Measurements from ENCODE around the gene RRP12. TPM values are rescaled to one million over a fixed set of nuclear protein-coding genes. Genes with fewer than 3 reads are reported as not detected.

Gene RRP12
- total RNA-seq, 2 donors from 2014 or later = 11.5 to 30.4 TPM

DNA sequence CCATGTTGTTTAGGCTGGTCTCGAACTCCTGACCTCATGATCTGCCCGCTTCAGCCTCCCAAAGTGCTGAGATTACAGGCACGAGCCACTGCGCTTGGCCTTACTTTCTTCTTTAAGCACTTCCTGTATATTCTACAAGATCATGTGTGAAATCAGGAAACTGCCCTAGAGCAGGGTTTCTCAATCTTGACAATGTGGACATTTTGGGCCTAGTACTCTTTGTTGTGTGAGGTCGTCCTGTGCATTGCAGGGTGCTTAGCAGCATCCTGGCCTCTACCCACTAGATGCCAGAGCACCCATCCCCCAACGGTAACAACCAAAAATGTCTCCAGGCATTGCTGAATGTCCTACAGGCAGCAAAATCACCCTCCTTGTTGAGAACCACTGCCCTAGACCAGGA is 24.7 kb downstream of the RRP12 start:
- Histone ChIP-seq H3K27ac (no peak overlapping the region), H3K9ac (ENCODE audit: low read depth in 2 of 2, low read length in 2 of 2) (no peak overlapping the region), H3K36me3 (no peaks in the 10 kb centered on the region), H3K4me1 (no peaks in the 10 kb centered on the region), H3K4me3 (no peak overlapping the region), H3K9me3 (no peaks in the 10 kb centered on the region), H3K27me3 (no peaks in the 10 kb centered on the region)
- TF ChIP-seq, protein P1, sequence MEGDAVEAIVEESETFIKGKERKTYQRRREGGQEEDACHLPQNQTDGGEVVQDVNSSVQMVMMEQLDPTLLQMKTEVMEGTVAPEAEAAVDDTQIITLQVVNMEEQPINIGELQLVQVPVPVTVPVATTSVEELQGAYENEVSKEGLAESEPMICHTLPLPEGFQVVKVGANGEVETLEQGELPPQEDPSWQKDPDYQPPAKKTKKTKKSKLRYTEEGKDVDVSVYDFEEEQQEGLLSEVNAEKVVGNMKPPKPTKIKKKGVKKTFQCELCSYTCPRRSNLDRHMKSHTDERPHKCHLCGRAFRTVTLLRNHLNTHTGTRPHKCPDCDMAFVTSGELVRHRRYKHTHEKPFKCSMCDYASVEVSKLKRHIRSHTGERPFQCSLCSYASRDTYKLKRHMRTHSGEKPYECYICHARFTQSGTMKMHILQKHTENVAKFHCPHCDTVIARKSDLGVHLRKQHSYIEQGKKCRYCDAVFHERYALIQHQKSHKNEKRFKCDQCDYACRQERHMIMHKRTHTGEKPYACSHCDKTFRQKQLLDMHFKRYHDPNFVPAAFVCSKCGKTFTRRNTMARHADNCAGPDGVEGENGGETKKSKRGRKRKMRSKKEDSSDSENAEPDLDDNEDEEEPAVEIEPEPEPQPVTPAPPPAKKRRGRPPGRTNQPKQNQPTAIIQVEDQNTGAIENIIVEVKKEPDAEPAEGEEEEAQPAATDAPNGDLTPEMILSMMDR (IDR thresholded peaks at IDR 0.05) = no peak
- intact Hi-C loops (cut with DNase I) = no loop called here
- no peak for DNase-seq

DNA sequence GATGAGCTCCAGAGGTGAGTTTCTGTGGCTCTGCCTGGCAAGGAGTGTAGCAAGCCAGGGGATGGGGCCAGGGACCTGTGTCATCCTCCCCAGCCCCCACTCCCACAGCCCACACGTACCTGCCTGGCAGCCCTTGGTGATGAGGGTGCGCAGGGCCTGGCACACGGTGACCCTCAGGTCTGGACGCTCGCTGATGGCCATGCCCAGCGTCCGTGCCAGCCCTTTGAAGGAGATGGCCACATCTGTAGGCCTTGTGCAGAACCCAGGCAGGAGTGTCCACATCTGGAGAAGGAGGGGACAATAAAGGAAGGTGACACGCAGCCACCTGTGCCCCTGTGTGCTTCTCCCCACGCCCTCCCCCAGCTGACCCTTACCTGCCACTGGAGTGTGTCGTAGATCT is 27.7 kb downstream of the RRP12 start:
- intact Hi-C loops (cut with DNase I) = no loop called here
- H3K9ac ChIP-seq (ENCODE audit: low read depth in 2 of 2, low read length in 2 of 2) = no peak overlapping the region
- H3K36me3 ChIP-seq = no peaks in the 10 kb centered on the region
- no peaks in the 10 kb centered on the region for H3K9me3 ChIP-seq
- H3K4me1 ChIP-seq = no peaks in the 10 kb centered on the region
- TF ChIP-seq, protein P1 (IDR thresholded peaks at IDR 0.05) = no peak
- H3K27me3 ChIP-seq = no peaks in the 10 kb centered on the region
- H3K4me3 ChIP-seq = no peak overlapping the region
- DNase-seq = no peak
- H3K27ac ChIP-seq = no peak overlapping the region

DNA sequence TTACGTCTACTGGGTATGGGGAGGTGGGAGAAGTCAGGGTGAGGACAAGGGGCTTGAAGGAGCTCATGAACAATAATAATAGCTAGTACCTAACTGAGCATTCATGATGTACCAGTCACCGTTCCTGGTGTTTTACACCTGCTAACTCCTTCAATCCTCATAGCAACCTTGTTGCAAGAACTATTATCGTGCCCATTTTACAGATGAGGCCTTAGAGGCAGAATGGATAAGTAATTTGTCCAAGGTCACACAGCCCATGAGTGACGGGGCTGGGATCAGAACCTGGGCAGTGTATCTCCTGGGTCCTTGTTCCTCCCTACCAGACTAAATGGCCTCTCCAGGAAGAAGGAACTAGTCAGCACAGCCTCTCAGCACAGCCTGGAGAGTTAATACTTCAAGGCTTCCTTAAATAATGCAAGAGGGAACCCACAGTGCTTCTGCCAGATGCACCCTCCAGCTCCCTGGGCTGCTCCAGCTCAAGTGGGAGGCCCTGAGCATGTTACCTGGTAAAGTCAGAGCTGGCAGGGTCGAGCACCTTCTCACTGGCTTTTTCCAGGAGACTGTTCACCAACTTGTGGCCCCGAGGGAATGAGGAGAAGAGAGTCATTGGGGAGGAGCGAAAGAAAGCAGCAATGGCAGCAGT is 28.8 kb downstream of the RRP12 start:
- no peak overlapping the region for H3K27ac ChIP-seq
- no peaks in the 10 kb centered on the region for H3K9me3 ChIP-seq
- H3K4me1 ChIP-seq = no peaks in the 10 kb centered on the region
- intact Hi-C loops (cut with DNase I) = no loop called here
- H3K27me3 ChIP-seq = no peaks in the 10 kb centered on the region
- H3K36me3 ChIP-seq = no peaks in the 10 kb centered on the region
- no peak for DNase-seq
- TF ChIP-seq, protein P1 (IDR thresholded peaks at IDR 0.05) = no peak
- no peak overlapping the region for H3K9ac ChIP-seq (ENCODE audit: low read depth in 2 of 2, low read length in 2 of 2)
- no peak overlapping the region for H3K4me3 ChIP-seq

DNA sequence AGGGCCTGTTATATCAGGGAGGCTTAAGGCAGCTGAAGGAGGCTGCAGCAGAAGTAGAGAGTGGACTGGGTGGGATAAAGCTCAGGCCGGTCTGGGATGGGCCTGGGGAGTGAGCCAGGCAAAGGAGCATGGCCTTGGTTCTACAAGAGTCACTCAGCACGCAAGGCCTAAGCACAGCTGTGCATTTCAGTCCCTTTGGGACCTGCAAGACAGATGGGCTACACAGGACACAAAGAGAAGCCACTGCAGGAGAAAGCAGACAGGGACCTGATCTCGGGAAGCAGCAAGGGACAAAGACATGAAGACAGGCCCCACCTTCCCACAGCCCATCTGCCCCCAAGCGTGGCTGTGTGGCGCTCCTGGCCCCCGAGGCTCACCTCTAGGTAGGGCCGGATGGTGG is 29.4 kb downstream of the RRP12 start:
- TF ChIP-seq, protein P1 (IDR thresholded peaks at IDR 0.05) = no peak
- H3K27ac ChIP-seq = no peak overlapping the region
- DNase-seq = no peak
- no peak overlapping the region for H3K9ac ChIP-seq (ENCODE audit: low read depth in 2 of 2, low read length in 2 of 2)
- H3K9me3 ChIP-seq = no peaks in the 10 kb centered on the region
- H3K4me3 ChIP-seq = no peak overlapping the region
- H3K4me1 ChIP-seq = no peaks in the 10 kb centered on the region
- intact Hi-C loops (cut with DNase I) = no loop called here
- no peaks in the 10 kb centered on the region for H3K36me3 ChIP-seq
- H3K27me3 ChIP-seq = no peaks in the 10 kb centered on the region

DNA sequence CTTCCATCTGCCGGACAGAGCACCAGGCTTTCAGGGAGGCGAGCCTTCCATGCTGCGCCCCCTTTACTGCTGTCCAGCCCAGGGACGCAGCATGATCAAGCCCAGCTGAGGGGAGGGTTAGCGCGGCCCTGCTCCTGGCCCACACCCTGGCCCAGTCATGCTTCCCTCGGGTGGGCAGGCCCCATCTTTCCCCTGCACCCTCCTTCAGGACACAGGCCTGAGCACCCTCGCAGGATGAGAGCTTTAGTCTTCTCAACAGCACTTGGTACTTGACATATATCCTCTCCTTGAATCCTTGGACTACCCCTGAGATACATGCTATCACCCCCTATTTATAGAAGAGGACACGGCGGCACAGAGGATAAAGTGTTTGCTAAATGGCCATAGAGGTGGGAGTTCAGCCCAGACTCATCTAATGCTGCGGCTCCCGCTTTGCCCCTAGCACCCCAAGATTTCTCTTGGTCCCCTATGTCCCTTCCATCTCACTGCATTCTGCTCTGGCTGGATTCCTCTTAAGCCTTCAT is 34.0 kb downstream of the RRP12 start:
- intact Hi-C loops (cut with DNase I) = no loop called here
- DNase-seq = no peak
- Histone ChIP-seq H3K27ac (no peak overlapping the region), H3K9ac (ENCODE audit: low read depth in 2 of 2, low read length in 2 of 2) (no peak overlapping the region), H3K9me3 (no peaks in the 10 kb centered on the region), H3K4me1 (no peaks in the 10 kb centered on the region), H3K27me3 (no peaks in the 10 kb centered on the region), H3K4me3 (no peak overlapping the region), H3K36me3 (peaks cover 6% of the 10 kb centered on the region)
- TF ChIP-seq, protein P1 (IDR thresholded peaks at IDR 0.05) = no peak

Data from colonic mucosa (tissue), 4 donors.